ENCODE data around the gene MALSU1.

The MALSU1 gene

GRCh38 chr7:23264916-23265458 lies 34.2 kb upstream of the MALSU1 start:
- in situ Hi-C loops (cut with HindIII; ENCODE audit: low sequenced_read_pairs), result no loop called here
- H3K4me3 ChIP-seq (ENCODE audit: low read depth, low read length), result no peak overlapping the region
- DNase-seq (ENCODE audit: low read depth, low spot score), result no peak
- TF ChIP-seq, protein P1, sequence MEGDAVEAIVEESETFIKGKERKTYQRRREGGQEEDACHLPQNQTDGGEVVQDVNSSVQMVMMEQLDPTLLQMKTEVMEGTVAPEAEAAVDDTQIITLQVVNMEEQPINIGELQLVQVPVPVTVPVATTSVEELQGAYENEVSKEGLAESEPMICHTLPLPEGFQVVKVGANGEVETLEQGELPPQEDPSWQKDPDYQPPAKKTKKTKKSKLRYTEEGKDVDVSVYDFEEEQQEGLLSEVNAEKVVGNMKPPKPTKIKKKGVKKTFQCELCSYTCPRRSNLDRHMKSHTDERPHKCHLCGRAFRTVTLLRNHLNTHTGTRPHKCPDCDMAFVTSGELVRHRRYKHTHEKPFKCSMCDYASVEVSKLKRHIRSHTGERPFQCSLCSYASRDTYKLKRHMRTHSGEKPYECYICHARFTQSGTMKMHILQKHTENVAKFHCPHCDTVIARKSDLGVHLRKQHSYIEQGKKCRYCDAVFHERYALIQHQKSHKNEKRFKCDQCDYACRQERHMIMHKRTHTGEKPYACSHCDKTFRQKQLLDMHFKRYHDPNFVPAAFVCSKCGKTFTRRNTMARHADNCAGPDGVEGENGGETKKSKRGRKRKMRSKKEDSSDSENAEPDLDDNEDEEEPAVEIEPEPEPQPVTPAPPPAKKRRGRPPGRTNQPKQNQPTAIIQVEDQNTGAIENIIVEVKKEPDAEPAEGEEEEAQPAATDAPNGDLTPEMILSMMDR (IDR thresholded peaks at IDR 0.05; ENCODE audit: low read depth, low read length), result no peak

GRCh38 chr7:23266918-23267317 lies 32.2 kb upstream of the MALSU1 start:
- TF ChIP-seq, protein P1 (IDR thresholded peaks at IDR 0.05; ENCODE audit: low read depth, low read length), result no peak
- in situ Hi-C loops (cut with HindIII; ENCODE audit: low sequenced_read_pairs), result no loop called here
- no peak overlapping the region for H3K4me3 ChIP-seq (ENCODE audit: low read depth, low read length)
- no peak for DNase-seq (ENCODE audit: low read depth, low spot score)

DNA sequence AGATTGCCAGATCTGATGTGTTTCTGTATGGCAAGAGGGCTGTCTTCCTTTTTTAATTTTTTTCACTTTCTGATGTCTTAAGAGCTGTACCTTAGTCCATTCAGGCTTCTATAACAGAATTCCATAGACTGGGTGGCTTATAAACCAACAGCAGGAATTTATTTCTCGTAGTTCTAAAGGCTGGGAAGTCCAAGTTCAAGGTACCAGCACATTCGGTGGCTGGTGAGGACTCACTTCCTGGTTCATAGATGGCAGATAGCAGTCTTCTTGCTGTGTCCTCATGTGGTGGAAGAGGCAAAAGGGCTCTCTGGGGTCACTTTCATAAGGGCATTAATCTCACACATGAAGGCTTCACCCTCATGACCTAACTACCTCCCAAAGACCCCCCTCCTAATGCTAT lies 31.8 kb upstream of the MALSU1 start:
- in situ Hi-C loops (cut with HindIII; ENCODE audit: low sequenced_read_pairs), result no loop called here
- TF ChIP-seq, protein P1 (IDR thresholded peaks at IDR 0.05; ENCODE audit: low read depth, low read length), result no peak
- DNase-seq (ENCODE audit: low read depth, low spot score), result no peak
- H3K4me3 ChIP-seq (ENCODE audit: low read depth, low read length), result no peak overlapping the region

DNA sequence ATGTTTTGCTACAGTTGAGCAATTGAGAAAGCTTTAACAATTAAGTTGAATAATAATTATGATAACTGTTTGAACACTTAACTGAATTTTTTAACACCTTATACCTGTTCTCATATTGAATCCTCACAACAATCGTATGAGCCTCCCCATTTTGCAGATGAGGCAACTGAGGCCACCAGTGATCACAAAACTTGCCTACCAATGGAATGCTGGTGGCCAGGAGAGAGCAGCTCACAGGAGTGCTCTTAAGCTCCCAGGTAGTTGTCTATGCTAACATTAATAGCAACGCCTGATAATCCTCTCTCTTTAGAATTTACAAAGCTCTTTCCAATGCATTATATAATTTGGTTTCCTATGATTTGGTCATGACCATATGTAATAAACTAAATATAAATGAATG lies 31.0 kb upstream of the MALSU1 start:
- H3K4me3 ChIP-seq (ENCODE audit: low read depth, low read length), result no peak overlapping the region
- TF ChIP-seq, protein P1 (IDR thresholded peaks at IDR 0.05; ENCODE audit: low read depth, low read length), result no peak
- no peak for DNase-seq (ENCODE audit: low read depth, low spot score)
- in situ Hi-C loops (cut with HindIII; ENCODE audit: low sequenced_read_pairs), result no loop called here

DNA sequence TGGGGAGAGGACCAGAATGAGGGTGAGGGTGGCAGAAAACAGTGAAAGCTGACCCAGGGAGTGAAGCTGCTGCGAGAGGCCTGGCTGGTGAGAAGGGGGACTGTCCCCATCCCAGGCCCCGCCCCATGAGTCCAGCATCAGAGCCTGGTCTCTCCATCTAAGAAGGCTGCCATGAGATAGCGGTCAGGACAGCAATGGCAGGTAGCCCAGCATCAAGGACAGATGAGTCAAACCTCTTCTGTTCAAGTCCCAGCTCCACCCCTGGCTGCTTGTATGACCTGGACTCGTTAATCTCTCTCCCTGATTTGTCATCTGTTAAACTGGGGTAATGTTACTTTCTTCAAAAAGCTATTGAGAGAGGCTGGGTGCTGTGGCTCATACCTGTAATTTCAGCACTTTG lies 30.4 kb upstream of the MALSU1 start:
- DNase-seq (ENCODE audit: low read depth, low spot score), result no peak
- TF ChIP-seq, protein P1 (IDR thresholded peaks at IDR 0.05; ENCODE audit: low read depth, low read length), result no peak
- in situ Hi-C loops (cut with HindIII; ENCODE audit: low sequenced_read_pairs), result no loop called here
- H3K4me3 ChIP-seq (ENCODE audit: low read depth, low read length), result no peak overlapping the region

- TF ChIP-seq, protein P1 (IDR thresholded peaks at IDR 0.05; ENCODE audit: low read depth, low read length), result no peak
- no peak for DNase-seq (ENCODE audit: low read depth, low spot score)
- H3K4me3 ChIP-seq (ENCODE audit: low read depth, low read length), result no peak overlapping the region
- in situ Hi-C loops (cut with HindIII; ENCODE audit: low sequenced_read_pairs), result no loop called here
Measured at GRCh38 chr7:23272275-23272674, 26.9 kb upstream of the MALSU1 start.
